ENCODE data around the gene OVCH1. TPM values are rescaled to one million over a fixed set of nuclear protein-coding genes. Genes with fewer than 3 reads are reported as not detected.
A peak's percentile ranks its signal among the peaks of the same experiment; 100 is the strongest.

OVCH1 gene
- total and polyA plus RNA-seq, 9 of the 15 experiments (the other 6 are each of a cell fraction or from before 2014, with no cell fraction given), result not detected

- TF ChIP-seq ATF4 (CRISPR knock-in tag; IDR thresholded peaks at IDR 0.05) (no peak), ZFPM2 (CRISPR knock-in tag; IDR thresholded peaks at IDR 0.05) (0 out of 2 replicates have a peak, but pooled peaks have one; percentile 18), EWSR1 (IDR thresholded peaks at IDR 0.05; ENCODE audit: borderline replicate concordance, low read depth, partially characterized antibody) (no peak), ARNT (IDR thresholded peaks at IDR 0.05) (no peak), SRSF7 (optimal IDR thresholded peaks at IDR 0.05; ENCODE audit: low read depth, low read length) (no peak), MLX (CRISPR knock-in tag; conservative IDR thresholded peaks at IDR 0.05) (no peak), ZBTB34 (CRISPR knock-in tag; IDR thresholded peaks at IDR 0.05) (no peak), FOXM1 (IDR thresholded peaks at IDR 0.05; ENCODE audit: low read depth) (no peak), FOXM1 (CRISPR knock-in tag; IDR thresholded peaks at IDR 0.05; ENCODE audit: low read depth) (no peak), HOXB6 (CRISPR knock-in tag; IDR thresholded peaks at IDR 0.05; ENCODE audit: borderline replicate concordance) (no peak), SMARCA5 (IDR thresholded peaks at IDR 0.05) (no peak), RFX7 (CRISPR knock-in tag; IDR thresholded peaks at IDR 0.05) (no peak), SFPQ (IDR thresholded peaks at IDR 0.05; ENCODE audit: low read depth, low read length) (no peak), PYGO2 (tag; IDR thresholded peaks at IDR 0.05) (no peak), KHSRP (IDR thresholded peaks at IDR 0.05) (no peak), HMBOX1 (IDR thresholded peaks at IDR 0.05) (peak; percentile 82), PHF20 (IDR thresholded peaks at IDR 0.05; ENCODE audit: partially characterized antibody) (peak; percentile 52), USF1 (CRISPR knock-in tag; IDR thresholded peaks at IDR 0.05) (no peak), CREBBP (IDR thresholded peaks at IDR 0.05; ENCODE audit: low read depth, low read length) (no peak), CBFB (CRISPR knock-in tag; IDR thresholded peaks at IDR 0.05) (0 out of 2 replicates have a peak, but pooled peaks have one; percentile 59)
These were observed 116.7 kb downstream of the OVCH1 start, which contains the start of gene ERGIC2 (continued) for GRCh38 chr12:29380536-29381523.

All from K562 (cell line).